Measurements from ENCODE around the gene SPART.

SPART gene

GRCh38 chr13:36286006-36286405, 60.2 kb downstream of the SPART start:
- ChIA-PET POLR2A (no interaction called here), CTCF (interaction anchor here (1.0 to 7.3 kb wide), 2 partner anchors 310 to 451 kb away, joined by 3 to 57 read pairs; no protein-coding TSS in a partner anchor)
- TF ChIP-seq CTCF (IDR thresholded peaks at IDR 0.05; ENCODE audit: insufficient read depth, low read length, missing control alignments): no peak

DNA sequence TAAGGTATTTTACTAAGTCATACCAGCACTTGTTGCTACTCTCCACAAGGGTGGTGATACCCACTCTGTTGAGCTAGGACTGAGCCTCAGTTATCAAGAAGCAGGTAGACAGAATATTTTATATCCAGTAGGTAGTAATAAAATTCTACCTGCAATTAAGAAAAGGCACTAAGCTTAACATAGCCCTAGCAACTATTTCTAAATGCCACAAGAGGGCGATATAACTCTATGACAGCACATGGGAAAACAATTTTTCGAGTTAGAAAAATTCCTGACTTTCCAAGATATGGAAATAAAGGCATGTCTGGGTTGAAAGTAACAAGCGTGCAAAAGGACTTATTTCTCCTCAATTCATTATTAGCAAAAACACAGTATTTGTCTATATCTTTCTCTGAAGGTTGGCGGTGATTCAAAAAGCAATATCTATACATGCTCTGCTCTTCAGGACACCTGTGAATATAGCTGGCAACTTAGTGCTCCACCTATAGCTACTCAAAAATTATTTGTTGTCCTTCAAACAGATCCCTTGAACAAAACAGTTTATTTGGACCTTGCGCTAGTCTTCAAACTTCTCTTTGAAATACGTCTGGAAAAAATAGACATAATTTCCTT, 63.3 kb downstream of the SPART start:
- DNase-seq (ENCODE audit: low read depth, low spot score): no peak
- ChIA-PET CTCF (interaction anchor here (0.6 to 17.2 kb wide), 37 partner anchors 10 to 796 kb away, joined by 3 to 647 read pairs (median 5); partner anchors contain the start of genes CCDC169 and SPART), POLR2A (no interaction called here)
- TF ChIP-seq CTCF (IDR thresholded peaks at IDR 0.05; ENCODE audit: insufficient read depth, low read length, missing control alignments): peak; percentile 55
- no peak overlapping the region for H3K4me3 ChIP-seq (ENCODE audit: low read depth, low read length)

More at GRCh38 chr13:36286006-36286405, 60.2 kb downstream of the SPART start:
- H3K4me3 ChIP-seq (ENCODE audit: low read depth, low read length): no peak overlapping the region
- no peak for DNase-seq (ENCODE audit: low read depth, low spot score)

GRCh38 chr13:36275190-36276002, 70.8 kb downstream of the SPART start:
- DNase-seq (ENCODE audit: low read depth, low spot score): no peak
- no peak overlapping the region for H3K4me3 ChIP-seq (ENCODE audit: low read depth, low read length)
- peak; percentile 41 for TF ChIP-seq CTCF (IDR thresholded peaks at IDR 0.05; ENCODE audit: insufficient read depth, low read length, missing control alignments)
- CTCF ChIA-PET: interaction anchor here (0.6 to 17.2 kb wide), 28 partner anchors 7 to 705 kb away, joined by 3 to 647 read pairs (median 4); partner anchors contain the start of gene CCDC169
- POLR2A ChIA-PET: interaction anchor here (1.7 kb wide), 1 partner anchor 296 kb away, joined by 7 read pairs; no protein-coding TSS in a partner anchor

GRCh38 chr13:36273431-36273830, 72.8 kb downstream of the SPART start:
- POLR2A ChIA-PET: interaction anchor here (1.0 kb wide), 1 partner anchor 294 kb away, joined by 5 read pairs; no protein-coding TSS in a partner anchor

DNA sequence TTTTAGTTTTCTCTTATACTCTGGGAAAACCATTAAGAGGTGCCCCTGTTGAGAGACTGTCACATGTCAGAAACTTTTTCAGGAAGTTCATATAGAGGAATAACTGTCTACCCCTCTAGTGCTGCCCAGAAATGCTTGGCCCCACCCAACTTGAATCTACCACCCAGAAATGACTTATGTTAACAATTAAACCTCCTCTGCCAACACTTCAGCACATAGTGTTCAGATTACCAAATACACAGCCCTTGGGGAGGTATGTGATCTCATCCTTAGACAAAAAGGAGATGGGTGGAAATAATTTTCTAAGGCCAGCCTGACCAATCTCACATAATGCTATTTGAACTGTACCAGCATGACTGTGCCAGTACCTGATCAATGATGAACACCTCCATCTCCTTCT, 84.2 kb downstream of the SPART start:
- POLR2A ChIA-PET: no interaction called here
- no peak for TF ChIP-seq CTCF (IDR thresholded peaks at IDR 0.05; ENCODE audit: insufficient read depth, low read length, missing control alignments)
- CTCF ChIA-PET: interaction anchor here (1.5 kb wide), 1 partner anchor 283 kb away, joined by 4 read pairs; no protein-coding TSS in a partner anchor

More at GRCh38 chr13:36273431-36273830, 72.8 kb downstream of the SPART start:
- H3K4me3 ChIP-seq (ENCODE audit: low read depth, low read length): no peak overlapping the region
- no peak for TF ChIP-seq CTCF (IDR thresholded peaks at IDR 0.05; ENCODE audit: insufficient read depth, low read length, missing control alignments)
- no peak for DNase-seq (ENCODE audit: low read depth, low spot score)
- CTCF ChIA-PET: interaction anchor here (0.6 to 17.2 kb wide), 8 partner anchors 9 to 455 kb away, joined by 3 to 647 read pairs (median 8); no protein-coding TSS in a partner anchor

GRCh38 chr13:36261011-36261410, 85.2 kb downstream of the SPART start:
- POLR2A ChIA-PET: no interaction called here
- H3K4me3 ChIP-seq (ENCODE audit: low read depth, low read length): no peak overlapping the region
- CTCF ChIA-PET: interaction anchor here (0.9 kb wide), 1 partner anchor 79 kb away, joined by 3 read pairs; no protein-coding TSS in a partner anchor
- no peak for DNase-seq (ENCODE audit: low read depth, low spot score)
- no peak for TF ChIP-seq CTCF (IDR thresholded peaks at IDR 0.05; ENCODE audit: insufficient read depth, low read length, missing control alignments)

More for the DNA sequence above, 84.2 kb downstream of the SPART start:
- no peak for DNase-seq (ENCODE audit: low read depth, low spot score)
- no peak overlapping the region for H3K4me3 ChIP-seq (ENCODE audit: low read depth, low read length)
